Kidney (tissue), 14 donors: ENCODE measurements around the gene GLIPR2. TPM values are rescaled to one million over a fixed set of nuclear protein-coding genes. Genes with fewer than 3 reads are reported as not detected.

Experiments
- DNase-seq, 5 donors: peaks; one replicate each; pipeline ENCODE4 v3.0.0-alpha.2; 2013 to 2020
- FAIRE-seq: peaks from 2 replicates; lab custom pipeline; 2012; peaks lifted over from hg19 to GRCh38; lab: Jason Lieb, UNC
- H3K27ac ChIP-seq, 2 donors: one replicate each; pipeline ENCODE4 v1.7.0; 2013; ENCODE audit warnings: low read depth in 2 of 2, low read length in 2 of 2, inconsistent platforms in 1 of 2
- H3K27me3 ChIP-seq: one replicate; pipeline ENCODE4 v1.7.1; 2013; ENCODE audit warnings: low read length, inconsistent platforms; ENCODE audit not compliant: control insufficient read depth, insufficient read depth
- H3K36me3 ChIP-seq, 3 donors: one replicate each; pipeline versions ENCODE4 v1.7.0 to v1.7.1; 2013; ENCODE audit warnings: low read length in 3 of 3, control low read depth in 1 of 3, inconsistent platforms in 1 of 3; ENCODE audit not compliant: insufficient read depth in 3 of 3, control insufficient read depth in 2 of 3
- H3K4me1 ChIP-seq, 3 donors: one replicate each; pipeline versions ENCODE4 v1.7.0 to v1.7.1; 2013; ENCODE audit warnings: low read length in 3 of 3, inconsistent platforms in 1 of 3, low read depth in 1 of 3; ENCODE audit not compliant: control insufficient read depth in 2 of 3, insufficient read depth in 2 of 3
- H3K4me3 ChIP-seq, 3 donors: one replicate each; pipeline versions ENCODE4 v1.7.0 to v1.8.1; 2013; ENCODE audit warnings: low read length in 3 of 3, control low read depth in 1 of 3, inconsistent platforms in 1 of 3
- H3K9ac ChIP-seq, 3 donors: one replicate each; pipeline versions ENCODE4 v1.7.0 to v1.7.1; 2013; ENCODE audit warnings: low read length in 3 of 3, control low read depth in 1 of 3, inconsistent platforms in 1 of 3
- H3K9me3 ChIP-seq, 3 donors: one replicate each; pipeline versions ENCODE4 v1.7.0 to v1.7.1; 2013; ENCODE audit warnings: low read length in 3 of 3, control low read depth in 1 of 3, inconsistent platforms in 1 of 3; ENCODE audit not compliant: control insufficient read depth in 2 of 3, insufficient read depth in 1 of 3
- intact Hi-C: fragments of 100-400 bp; cut with DNase I; formaldehyde crosslinking; loops from one replicate; pipeline ENCODE4 v1.11.1; 2022
- polyA plus RNA-seq: library from polyadenylated mRNA; stranded (reverse); fragments of 350-450 nt; fragmentation: Illumina TruSeq; extraction: RNeasy Lipid Tissue Mini Kit (QIAGEN cat#74804); gene quantifications from one replicate; pipeline ENCODE4 v1.2.3, GENCODE V29; 2014; ENCODE audit warnings: low read depth, low replicate concordance; ENCODE audit not compliant: insufficient read depth
- total RNA-seq: library from RNA; stranded (reverse); fragmentation: NEBNext Ultra II Directional; extraction: Animal tissue kit (Norgen Biotek cat#: 25700); gene quantifications from one replicate; pipeline ENCODE4 v1.2.1, GENCODE V29; 2021
- TF ChIP-seq, protein P1 (sequence below): IDR thresholded peaks from 3 replicates; pipeline ENCODE4 v1.5.1; 2012; ENCODE audit warnings: mild to moderate bottlenecking, moderate library complexity, borderline replicate concordance; ENCODE audit not compliant: insufficient read depth; ENCODE audit errors: extremely low read depth
- donor health status: control.
- donor health status: control.
- donor health status: control.
- donor health status: control.
- donor health status: control.
- donor health status: DM: yes; HTN: yes; CAD: no.
- donor health status: Normal renal cell carcinoma (clear cell type).

GLIPR2 gene
- total and polyA plus RNA-seq, 2 donors from 2014 or later, result 8.3 to 19.6 TPM

DNA sequence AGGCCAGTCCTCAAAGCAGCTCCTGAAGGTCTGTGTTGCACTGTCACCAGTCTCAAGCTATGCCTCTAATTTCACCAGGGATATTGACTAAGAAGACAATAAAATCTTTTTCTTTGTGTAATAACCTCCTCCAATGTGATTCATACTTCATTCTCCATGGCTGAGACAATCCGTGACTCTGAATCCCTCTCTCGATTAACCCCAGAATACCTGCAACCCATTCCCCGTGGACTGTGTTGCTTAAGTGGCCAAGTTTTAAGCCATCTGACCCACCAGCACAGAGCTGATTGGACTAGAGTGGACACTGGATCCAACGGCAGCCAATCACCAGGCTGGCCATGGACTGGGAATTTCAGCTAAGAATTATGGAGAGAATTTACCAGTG, 27.2 kb downstream of the GLIPR2 start:
- intact Hi-C loops, result loop anchor here (10.0 kb wide), 1 partner anchor 49 kb away; no protein-coding TSS in a partner anchor

DNA sequence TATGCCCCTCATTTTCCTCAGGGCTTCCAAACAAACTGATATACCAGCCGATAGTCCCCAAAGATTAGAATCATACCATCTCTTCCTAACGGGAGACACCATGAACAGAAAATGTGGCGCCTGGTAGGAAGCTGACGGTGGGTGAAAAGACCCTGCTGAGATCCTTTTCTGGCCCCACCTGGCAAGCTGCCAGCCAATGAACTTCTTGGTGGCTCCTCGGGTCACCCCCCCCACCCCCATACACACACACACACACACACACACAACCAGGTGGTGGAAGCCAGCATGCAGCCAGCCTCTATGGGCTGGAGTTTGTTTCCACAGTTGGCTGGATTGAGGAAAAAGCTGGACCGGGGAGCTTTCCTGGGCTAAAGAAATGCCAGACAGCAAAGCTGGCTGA, 27.8 kb downstream of the GLIPR2 start:
- Histone ChIP-seq H3K4me3 (no peak overlapping the region), H3K27me3 (no peaks in the 10 kb centered on the region), H3K36me3 (no peaks in the 10 kb centered on the region), H3K27ac (no peak overlapping the region), H3K9me3 (no peaks in the 10 kb centered on the region), H3K4me1 (peaks cover 0 to 2% (median 2%) of the 10 kb centered on the region in 3 donors), H3K9ac (no peak overlapping the region)
- intact Hi-C loops, result loop anchor here (10.0 kb wide), 1 partner anchor 50 kb away; no protein-coding TSS in a partner anchor
- FAIRE-seq, result no peak
- DNase-seq, result peak in 2 of 5 donors; percentile 59 to 62
- TF ChIP-seq, protein P1, sequence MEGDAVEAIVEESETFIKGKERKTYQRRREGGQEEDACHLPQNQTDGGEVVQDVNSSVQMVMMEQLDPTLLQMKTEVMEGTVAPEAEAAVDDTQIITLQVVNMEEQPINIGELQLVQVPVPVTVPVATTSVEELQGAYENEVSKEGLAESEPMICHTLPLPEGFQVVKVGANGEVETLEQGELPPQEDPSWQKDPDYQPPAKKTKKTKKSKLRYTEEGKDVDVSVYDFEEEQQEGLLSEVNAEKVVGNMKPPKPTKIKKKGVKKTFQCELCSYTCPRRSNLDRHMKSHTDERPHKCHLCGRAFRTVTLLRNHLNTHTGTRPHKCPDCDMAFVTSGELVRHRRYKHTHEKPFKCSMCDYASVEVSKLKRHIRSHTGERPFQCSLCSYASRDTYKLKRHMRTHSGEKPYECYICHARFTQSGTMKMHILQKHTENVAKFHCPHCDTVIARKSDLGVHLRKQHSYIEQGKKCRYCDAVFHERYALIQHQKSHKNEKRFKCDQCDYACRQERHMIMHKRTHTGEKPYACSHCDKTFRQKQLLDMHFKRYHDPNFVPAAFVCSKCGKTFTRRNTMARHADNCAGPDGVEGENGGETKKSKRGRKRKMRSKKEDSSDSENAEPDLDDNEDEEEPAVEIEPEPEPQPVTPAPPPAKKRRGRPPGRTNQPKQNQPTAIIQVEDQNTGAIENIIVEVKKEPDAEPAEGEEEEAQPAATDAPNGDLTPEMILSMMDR, result no peak

More for the DNA sequence above, 27.2 kb downstream of the GLIPR2 start:
- H3K9ac ChIP-seq, result no peak overlapping the region
- peaks cover 0 to 2% (median 2%) of the 10 kb centered on the region in 3 donors for H3K4me1 ChIP-seq
- FAIRE-seq, result no peak
- no peaks in the 10 kb centered on the region for H3K27me3 ChIP-seq
- no peaks in the 10 kb centered on the region for H3K9me3 ChIP-seq
- DNase-seq, result peak in 1 of 5 donors; percentile 10
- peak overlapping the region in 1 of 2 donors; percentile 32 for H3K27ac ChIP-seq
- TF ChIP-seq, protein P1, result no peak
- no peak overlapping the region for H3K4me3 ChIP-seq
- H3K36me3 ChIP-seq, result no peaks in the 10 kb centered on the region

DNA sequence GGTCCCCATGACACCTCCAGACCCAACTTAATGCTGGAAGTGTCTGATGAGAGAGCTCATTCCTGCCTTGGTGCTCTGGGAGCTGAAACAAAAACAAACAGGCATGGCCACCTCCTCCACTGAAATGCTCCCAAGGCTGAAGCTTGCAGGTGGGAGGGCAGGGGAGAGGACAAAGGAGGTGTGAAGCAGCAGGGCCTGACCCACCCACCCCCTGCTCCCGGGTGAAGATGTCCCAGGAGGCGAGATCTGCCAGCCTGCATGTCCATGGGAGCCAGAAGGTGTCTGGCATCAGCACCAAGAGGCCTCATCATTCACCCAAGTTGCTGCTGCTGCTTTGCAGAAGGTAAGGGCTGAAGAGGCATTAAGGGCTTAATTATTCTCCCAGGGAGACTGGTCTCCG, 28.5 kb downstream of the GLIPR2 start:
- Histone ChIP-seq H3K27ac (no peak overlapping the region), H3K9me3 (no peaks in the 10 kb centered on the region), H3K36me3 (no peaks in the 10 kb centered on the region), H3K27me3 (no peaks in the 10 kb centered on the region), H3K4me1 (peaks cover 0 to 2% (median 2%) of the 10 kb centered on the region in 3 donors), H3K4me3 (no peak overlapping the region), H3K9ac (no peak overlapping the region)
- DNase-seq (peak in 4 of 5 donors; percentile 32 to 62 (median 50)), FAIRE-seq (no peak)
- TF ChIP-seq, protein P1, result no peak
- intact Hi-C loops, result loop anchor here (10.0 kb wide), 1 partner anchor 50 kb away; no protein-coding TSS in a partner anchor

DNA sequence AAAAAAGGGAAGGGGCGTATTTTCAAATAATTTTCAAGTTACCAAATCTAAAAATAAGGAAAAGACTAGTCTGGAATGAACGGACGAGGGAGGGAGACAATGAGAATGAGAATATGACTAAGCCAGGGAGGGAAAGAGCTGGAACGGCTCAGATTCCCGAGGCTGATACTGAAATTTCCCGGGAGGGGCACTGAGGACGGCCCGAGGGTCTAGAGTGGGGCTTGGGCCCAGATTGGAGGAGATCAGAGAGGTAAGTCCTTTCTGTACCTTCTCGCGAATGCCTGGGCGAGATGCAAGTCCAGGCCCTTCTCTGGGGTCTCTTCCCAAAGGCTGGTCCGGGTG, 29.3 kb downstream of the GLIPR2 start:
- Histone ChIP-seq H3K9me3 (no peaks in the 10 kb centered on the region), H3K27ac (no peak overlapping the region), H3K9ac (no peak overlapping the region), H3K36me3 (no peaks in the 10 kb centered on the region), H3K4me1 (peaks cover 0 to 2% (median 2%) of the 10 kb centered on the region in 3 donors), H3K27me3 (no peaks in the 10 kb centered on the region), H3K4me3 (no peak overlapping the region)
- FAIRE-seq (no peak), DNase-seq (no peak)
- intact Hi-C loops, result loop anchor here (10.0 kb wide), 1 partner anchor 51 kb away; no protein-coding TSS in a partner anchor
- TF ChIP-seq, protein P1, result no peak
